PFSK-1 (cell line): ENCODE data around the gene PYROXD2.

Source experiments
- FOXP2 ChIP-seq: optimal IDR thresholded peaks from 2 replicates; pipeline ENCODE3; 2011; ENCODE audit warnings: borderline replicate concordance, control low read depth, inconsistent platforms; ENCODE audit not compliant: insufficient read depth; ENCODE audit errors: extremely low read length, extremely low read depth
- POLR2AphosphoS5 ChIP-seq: IDR thresholded peaks from 2 replicates; pipeline ENCODE4 v1.6.1; 2012; ENCODE audit warnings: low read depth, mild to moderate bottlenecking, control low read depth, low read length, moderate library complexity
- REST ChIP-seq, 2 experiments: IDR thresholded peaks; 2 replicates each; pipeline versions ENCODE4 v1.6.1 to v1.8.0; 2011 to 2012; ENCODE audit warnings: low read depth in 2 of 2, low read length in 2 of 2, control low read depth in 1 of 2, inconsistent platforms in 1 of 2, mild to moderate bottlenecking in 1 of 2, moderate library complexity in 1 of 2; ENCODE audit not compliant: insufficient read depth in 1 of 2
- SIN3A ChIP-seq: IDR thresholded peaks from 2 replicates; pipeline ENCODE4 v1.6.1; 2012; ENCODE audit warnings: mild to moderate bottlenecking, low read length, moderate library complexity, borderline replicate concordance; ENCODE audit not compliant: insufficient read depth
- TAF1 ChIP-seq: IDR thresholded peaks from 2 replicates; pipeline ENCODE4 v1.6.1; 2012; ENCODE audit warnings: low read length, control low read depth, borderline replicate concordance; ENCODE audit not compliant: insufficient read depth

Gene PYROXD2

GRCh38 chr10:98384531-98385133, 30.4 kb downstream of the PYROXD2 start:
- TF ChIP-seq FOXP2 (no peak), POLR2AphosphoS5 (no peak), SIN3A (no peak), REST (IDR thresholded peaks at IDR 0.05; ENCODE audit: insufficient read depth in 1 of 2, low read depth in 2 of 2, low read length in 2 of 2) (no peak), TAF1 (no peak)

- TF ChIP-seq SIN3A (no peak), POLR2AphosphoS5 (no peak), FOXP2 (no peak), REST (IDR thresholded peaks at IDR 0.05; ENCODE audit: insufficient read depth in 1 of 2, low read depth in 2 of 2, low read length in 2 of 2) (no peak), TAF1 (no peak)
These were observed 31.1 kb downstream of the PYROXD2 start for GRCh38 chr10:98383869-98384268.

GRCh38 chr10:98382691-98383101, 32.3 kb downstream of the PYROXD2 start:
- no peak for TF ChIP-seq FOXP2
- no peak for TF ChIP-seq POLR2AphosphoS5
- no peak for TF ChIP-seq SIN3A
- TF ChIP-seq TAF1 = no peak
- TF ChIP-seq REST (IDR thresholded peaks at IDR 0.05; ENCODE audit: insufficient read depth in 1 of 2, low read depth in 2 of 2, low read length in 2 of 2) = no peak

- no peak for TF ChIP-seq REST (IDR thresholded peaks at IDR 0.05; ENCODE audit: insufficient read depth in 1 of 2, low read depth in 2 of 2, low read length in 2 of 2)
- TF ChIP-seq FOXP2 = no peak
- no peak for TF ChIP-seq POLR2AphosphoS5
- TF ChIP-seq SIN3A = no peak
- no peak for TF ChIP-seq TAF1
These were observed 34.3 kb downstream of the PYROXD2 start for GRCh38 chr10:98380493-98381339.
